ENCODE results near the gene TMEM200A.

The TMEM200A gene

DNA sequence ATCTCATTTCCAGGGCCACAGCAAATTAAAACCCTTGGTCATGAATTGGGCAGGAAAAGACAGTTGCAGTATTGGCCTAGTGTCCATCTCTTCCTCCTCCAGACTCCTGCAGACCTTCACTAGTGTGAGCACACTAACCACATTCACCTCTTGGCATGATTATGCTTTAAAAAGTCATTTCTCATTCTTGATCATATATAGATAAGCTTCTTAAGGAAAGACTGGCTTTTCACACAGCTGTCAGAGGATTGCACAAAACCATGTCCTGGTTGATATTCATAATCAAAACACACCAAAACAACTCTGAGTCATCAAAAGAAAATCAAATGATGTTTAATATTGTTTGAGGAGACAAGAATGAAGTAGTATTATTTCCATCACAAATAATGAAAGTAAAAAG, 52.1 kb downstream of the TMEM200A start:
- Histone ChIP-seq H3K27ac (no peak overlapping the region), H3K4me3 (no peak overlapping the region)

DNA sequence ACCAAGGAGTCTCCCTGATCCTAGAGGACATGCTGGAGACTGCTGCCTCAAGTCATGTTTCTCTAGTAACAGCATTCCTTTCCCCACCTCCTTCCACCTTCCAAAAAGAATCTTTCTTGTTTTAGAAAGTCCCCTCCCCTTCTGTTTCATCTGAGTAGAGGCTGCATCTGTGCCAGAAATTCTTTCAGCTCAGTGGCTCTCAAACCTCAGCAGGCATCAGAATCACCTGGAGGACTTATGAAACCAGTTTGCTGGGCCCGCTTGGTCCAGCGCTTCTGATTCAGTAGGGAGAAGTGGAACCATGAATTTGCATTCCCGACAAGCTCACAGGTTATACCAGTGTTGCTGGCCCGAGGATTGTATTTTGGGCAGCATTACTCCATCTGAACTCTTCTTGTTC, 55.1 kb downstream of the TMEM200A start:
- Histone ChIP-seq H3K4me3 (no peak overlapping the region), H3K27ac (no peak overlapping the region)

DNA sequence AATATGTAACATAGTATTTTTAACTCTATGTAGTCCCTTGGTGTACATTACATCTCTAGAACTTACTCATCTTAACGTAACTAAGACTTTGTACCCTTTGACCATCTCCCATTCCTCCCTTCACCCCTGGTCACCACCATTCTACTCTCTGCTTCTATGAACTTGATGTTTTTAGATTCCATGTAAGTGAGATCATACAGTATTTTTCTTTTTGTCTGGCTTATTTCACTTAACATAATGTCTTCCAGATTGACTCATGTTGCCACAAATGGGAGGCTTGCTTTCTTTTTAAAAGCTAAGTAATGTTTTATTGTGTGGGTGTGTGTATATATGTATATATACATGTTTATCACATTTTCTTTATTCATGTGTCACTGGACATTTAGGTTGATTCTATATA, 55.8 kb downstream of the TMEM200A start:
- Histone ChIP-seq H3K4me3 (no peak overlapping the region), H3K27ac (no peak overlapping the region)

DNA sequence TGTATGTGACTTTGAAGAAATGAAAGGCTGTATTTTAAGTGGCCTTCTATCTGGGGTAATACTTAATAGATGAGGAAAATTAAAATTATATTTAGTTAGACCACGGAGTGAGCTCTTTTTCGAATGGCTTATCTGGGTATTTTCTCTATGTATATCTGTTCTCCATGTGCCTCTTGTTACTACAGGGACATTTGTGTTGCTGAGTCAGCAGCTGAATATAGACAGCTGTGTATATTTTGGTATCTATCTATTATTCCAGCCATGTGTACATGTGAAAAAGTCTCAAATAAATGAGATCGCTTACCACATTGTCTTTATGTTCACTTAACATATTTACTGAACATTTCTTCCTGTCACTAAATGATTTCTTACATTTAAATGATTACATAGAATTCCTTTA, 57.2 kb downstream of the TMEM200A start:
- no peak overlapping the region for H3K27ac ChIP-seq
- H3K4me3 ChIP-seq = no peak overlapping the region

DNA sequence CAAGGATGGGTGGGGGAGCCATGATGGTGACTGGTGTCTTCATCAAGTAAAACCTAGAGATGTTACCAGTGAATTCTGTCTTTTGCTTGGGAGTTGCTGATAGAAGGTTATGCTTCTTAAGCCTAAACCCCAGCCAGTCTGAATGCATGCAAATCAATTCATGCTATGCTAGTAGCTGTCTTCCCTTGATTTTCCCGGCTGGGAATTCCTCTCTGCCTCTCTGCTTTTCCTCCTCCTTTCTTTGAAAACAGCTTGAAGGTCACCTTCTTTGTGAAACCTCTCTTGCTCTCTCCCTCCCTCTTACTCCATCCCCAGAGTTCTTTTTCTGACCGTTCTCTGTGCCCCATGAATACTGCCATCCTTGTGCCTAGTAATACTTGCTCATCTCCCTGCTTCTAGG, 58.9 kb downstream of the TMEM200A start:
- H3K4me3 ChIP-seq = no peak overlapping the region
- H3K27ac ChIP-seq = no peak overlapping the region

DNA sequence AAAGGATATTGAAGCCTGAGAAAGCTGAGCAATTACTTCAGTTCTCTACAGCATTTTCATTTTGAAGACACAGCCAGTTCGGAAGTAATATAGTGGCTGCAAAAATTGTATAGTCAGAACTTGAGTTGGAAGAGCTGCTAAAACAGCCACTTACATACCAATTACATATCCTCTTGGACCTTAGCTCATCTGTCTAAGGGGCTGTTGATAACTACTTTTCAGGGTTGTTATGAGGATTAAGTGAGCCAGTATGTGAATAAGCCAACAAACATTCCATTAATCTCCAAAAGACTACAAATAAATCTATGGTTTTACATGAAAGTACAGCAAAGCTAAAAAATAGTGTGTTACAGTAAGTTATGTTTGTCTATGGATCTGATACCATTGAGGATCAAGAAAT, 59.7 kb downstream of the TMEM200A start:
- H3K4me3 ChIP-seq = no peak overlapping the region

DNA sequence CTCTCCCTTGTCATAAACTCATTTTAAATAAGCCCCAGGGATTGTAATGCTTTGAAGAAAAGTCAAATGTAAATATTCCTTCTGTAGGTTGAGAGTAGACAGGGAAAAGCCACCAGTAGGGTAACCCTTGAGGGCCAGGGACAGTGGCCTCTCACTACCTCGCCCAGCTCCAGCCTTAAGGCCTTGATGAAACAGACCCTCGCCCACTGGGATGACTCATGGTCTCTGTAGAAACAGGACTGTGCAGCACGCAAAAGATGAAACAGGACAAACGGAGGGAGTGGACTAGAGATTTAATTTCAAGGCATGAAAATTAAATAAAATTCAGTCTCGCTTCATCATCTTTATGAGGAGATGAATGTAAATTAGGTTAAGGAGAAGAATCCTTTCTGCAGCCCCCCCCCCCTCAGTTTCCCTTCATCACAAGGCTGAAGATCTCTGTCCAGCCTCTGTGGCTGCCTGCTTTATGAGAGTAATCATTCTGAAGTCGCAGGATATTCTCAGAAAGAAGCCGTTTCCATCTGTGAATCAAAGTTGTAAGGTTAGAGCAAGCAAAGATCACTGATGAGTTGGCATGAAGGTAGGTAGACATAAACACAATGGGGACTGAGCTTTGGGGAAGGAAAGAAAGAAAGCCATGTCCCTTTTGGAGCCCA, 60.4 kb downstream of the TMEM200A start:
- Histone ChIP-seq H3K27ac (no peak overlapping the region), H3K4me3 (no peak overlapping the region)

More for the DNA sequence above, 59.7 kb downstream of the TMEM200A start:
- no peak overlapping the region for H3K27ac ChIP-seq

DNA sequence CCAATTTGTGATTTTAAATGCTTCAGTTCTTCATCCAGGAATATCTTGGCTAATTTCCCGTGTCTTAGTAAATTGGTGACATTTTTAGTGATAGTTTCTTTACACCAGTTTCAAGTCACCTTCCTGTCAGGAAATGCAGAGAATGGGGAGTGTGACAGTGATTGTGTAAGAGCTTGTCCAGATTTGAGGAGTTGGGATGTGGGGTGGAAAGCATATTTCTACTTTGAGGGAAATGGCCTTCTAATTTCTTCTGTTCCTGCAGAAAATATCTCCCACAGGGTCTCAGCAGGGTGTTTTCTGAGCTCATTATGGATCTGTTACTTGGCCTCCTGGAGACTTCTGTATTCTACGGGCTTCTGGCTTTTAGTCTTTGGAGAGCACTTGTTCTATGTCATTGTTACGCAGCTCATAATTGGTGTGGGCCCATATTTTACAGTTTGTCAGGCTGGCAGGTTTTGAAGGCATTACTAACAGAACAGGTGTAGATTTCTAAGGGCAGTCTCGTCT, 65.6 kb downstream of the TMEM200A start:
- Histone ChIP-seq H3K4me3 (no peak overlapping the region), H3K27ac (no peak overlapping the region)

DNA sequence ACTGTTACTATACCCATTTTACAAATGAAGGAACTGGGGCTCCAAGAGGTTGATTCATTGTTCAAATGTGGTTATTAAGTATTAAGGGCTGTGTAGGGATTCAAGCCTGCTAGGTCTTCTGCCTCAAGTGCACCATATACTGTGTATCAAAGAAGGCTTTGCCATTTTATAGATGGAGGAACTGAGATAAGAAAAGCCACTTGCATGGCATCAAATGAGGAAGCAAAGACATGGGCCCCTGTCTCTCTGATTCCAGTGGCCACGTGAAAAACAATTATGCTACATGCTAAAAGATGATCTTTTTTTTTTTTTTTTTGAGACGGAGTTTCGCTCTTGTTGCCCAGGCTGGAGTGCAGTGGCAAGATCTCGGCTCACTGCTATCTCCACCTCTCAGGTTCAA, 67.0 kb downstream of the TMEM200A start:
- Histone ChIP-seq H3K4me3 (no peak overlapping the region), H3K27ac (no peak overlapping the region)

DNA sequence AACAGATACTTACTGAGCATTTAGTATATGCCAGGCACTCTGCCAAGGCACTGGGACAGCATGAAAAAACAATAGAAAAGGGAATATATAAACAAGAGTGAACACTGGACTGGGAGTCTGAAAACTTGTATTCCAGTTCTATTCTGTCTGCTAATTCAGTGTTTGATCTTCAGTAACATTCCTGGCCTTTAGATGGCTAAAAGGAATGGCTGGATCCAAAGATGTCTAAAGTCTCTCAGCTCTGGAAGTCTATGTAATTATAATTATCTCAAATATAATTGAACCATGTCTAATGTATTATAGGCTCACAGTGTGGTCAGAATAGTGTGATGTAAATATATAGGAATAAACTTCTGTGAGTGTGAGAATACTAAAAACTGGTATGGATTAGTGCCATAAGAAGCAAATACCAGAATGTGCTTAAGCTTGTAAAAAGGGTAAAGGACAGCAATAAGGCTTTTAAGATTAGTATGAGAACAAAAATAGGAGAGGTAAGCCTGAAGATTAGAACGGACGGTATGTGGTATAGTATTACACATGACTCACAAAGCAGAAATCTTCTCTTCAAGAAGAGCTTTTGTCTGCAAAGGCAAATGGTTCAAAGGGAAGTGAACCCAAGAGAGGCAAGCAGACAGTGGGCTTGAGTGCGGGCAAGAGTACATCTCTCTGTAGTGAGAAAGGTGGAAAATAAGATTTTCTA, 68.5 kb downstream of the TMEM200A start:
- no peak overlapping the region for H3K4me3 ChIP-seq
- H3K27ac ChIP-seq = no peak overlapping the region

DNA sequence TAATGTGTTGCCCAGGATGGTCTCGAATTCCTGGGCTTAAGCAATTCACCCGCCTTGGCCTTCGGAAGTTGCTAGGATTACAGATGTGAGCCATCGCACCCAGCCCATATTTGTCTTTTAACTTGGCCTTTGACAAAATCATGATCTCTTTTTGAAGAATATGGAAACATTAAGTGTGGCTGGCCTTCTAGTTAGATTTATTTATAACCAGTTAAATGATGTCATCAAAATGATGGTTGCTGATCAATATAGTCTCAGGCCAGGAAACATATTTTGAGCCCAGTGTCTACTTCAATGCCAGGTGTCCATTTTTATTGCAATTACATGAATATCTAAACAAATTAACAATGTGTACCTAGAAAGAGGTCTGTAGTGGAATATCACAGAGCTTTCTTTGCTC, 69.4 kb downstream of the TMEM200A start:
- Histone ChIP-seq H3K4me3 (no peak overlapping the region), H3K27ac (no peak overlapping the region)

DNA sequence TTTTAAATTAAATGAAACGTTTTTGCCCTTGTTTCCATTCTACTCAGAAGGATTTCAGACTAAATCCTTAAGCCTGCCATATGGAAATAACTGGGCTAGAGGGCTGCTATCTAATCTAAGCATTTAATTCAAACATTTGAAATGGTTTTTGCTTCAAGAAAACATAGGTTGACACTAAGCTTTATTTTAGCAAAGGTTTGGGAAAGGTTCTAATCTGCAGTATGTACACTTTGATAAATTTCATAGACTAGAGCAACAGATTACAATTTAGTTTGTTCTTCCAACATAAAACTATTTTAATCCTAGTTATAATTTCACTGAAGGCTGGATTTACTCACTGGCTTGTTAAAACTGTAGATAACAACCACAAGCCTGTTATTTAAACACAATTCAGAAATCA, 72.1 kb downstream of the TMEM200A start:
- no peak overlapping the region for H3K27ac ChIP-seq

DNA sequence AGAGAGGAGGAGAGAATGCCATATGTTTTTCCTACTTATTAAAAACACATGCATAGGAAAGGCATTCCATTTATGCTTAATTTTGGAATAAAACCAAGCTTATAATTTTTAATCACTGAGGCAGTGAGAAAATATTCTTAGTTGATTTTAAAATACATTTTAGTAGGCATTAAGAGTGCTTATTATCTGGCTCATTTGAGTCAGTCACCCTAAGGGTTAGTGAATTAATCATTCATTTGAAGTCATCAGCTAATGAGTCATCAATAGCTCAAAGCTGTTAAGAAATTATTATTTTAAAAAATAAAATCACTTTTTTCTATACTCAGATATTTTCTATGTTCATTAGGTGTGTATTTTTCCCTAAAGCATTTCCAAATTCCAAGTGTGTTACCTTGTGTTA, 81.6 kb downstream of the TMEM200A start:
- Histone ChIP-seq H3K4me3 (no peak overlapping the region), H3K27ac (no peak overlapping the region)

More for the DNA sequence above, 72.1 kb downstream of the TMEM200A start:
- H3K4me3 ChIP-seq = no peak overlapping the region

DNA sequence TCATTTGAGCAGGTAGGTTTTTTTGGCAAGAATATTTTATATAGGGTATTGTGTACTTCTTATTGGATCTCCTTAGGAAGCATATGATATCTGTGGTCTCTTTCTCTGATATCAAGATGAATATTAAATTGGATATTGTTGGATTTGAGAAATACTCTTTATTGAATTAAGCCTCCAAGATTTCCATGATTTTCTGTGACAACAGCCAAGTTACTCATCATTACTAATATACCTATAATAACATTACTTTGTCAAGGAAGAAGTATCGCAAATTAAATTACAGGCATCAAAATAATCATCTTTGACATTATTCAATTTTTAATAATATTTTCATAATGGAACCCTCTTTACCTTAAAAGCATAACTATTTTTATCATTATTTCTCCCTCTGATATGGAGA, 86.5 kb downstream of the TMEM200A start:
- no peak overlapping the region for H3K4me3 ChIP-seq
- H3K27ac ChIP-seq = no peak overlapping the region

DNA sequence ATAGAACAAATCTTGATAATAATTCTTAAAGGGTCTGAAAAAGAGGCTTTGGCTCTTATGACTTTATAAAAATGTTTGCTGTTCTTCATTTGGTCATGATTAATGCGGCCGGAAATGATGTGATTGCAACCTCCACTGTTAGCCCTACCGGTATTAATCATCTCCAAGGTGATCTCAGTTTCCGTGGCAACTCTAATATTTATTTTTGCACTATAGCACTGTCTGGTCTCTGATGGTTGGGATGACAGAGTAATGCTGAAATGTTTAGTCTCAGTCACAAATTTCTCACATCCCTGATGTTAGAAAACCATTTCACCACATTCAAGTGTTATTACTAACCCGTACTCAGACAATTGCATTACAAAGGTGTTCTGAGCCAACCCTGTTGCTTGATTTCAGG, 87.4 kb downstream of the TMEM200A start:
- Histone ChIP-seq H3K27ac (no peak overlapping the region), H3K4me3 (no peak overlapping the region)

DNA sequence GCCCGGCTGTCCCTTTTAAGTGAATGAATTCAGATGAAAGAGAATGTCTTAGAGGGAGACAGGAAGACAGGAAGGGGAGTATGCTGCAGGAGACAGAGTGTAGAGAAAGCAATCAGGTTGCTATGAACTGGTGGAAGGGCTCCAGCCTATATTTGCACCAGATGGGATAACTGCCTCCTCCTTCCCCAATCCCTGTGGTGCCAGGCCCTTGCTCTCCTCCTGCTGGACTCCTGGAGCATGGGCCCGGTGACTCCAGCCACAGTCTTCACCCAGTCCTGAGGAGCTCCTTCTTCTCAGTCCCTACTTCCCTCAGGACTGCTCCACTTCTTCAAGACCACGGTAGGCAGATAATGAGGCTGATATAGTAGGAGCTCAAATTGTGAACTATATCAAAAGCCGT, 91.8 kb downstream of the TMEM200A start:
- H3K27ac ChIP-seq = no peak overlapping the region

DNA sequence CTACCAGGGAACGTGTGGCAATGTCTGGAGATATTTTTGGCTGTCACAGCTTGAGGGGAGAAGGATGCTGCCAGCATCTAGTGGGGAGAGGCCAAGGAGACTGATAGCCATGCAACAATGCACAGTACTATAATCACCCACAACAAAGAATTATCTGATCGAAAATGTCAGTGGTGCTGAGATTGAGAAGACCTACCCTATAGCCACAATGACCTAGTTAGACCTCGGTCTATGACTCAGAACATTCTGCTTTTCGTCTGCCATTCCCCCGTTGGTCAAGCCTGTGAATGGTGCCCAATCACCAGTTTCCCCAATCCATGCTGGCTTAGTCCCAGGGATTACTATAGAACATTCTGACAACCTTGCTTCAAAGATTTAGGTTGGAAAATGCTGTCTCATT, 93.5 kb downstream of the TMEM200A start:
- Histone ChIP-seq H3K4me3 (no peak overlapping the region), H3K27ac (no peak overlapping the region)

More for the DNA sequence above, 91.8 kb downstream of the TMEM200A start:
- no peak overlapping the region for H3K4me3 ChIP-seq

DNA sequence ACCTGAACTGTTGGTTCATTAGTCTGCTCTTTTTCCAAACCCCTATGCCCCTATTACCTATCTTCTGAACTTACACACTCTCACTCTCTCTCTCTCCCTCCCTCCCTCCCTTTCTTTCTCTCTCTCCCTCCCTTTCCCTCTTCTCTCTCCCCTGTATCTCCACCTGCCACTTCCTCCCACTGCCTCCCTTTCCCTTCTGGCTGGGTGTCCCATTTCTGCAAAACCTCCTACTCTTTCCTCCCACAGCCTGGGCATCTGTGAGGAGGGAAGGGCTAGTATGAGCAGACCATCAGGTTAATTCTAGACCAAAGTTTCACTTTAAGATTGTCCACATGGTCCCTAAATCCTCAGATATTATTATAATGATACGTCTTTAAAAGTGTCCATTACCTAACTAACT, 95.1 kb downstream of the TMEM200A start:
- Histone ChIP-seq H3K4me3 (no peak overlapping the region), H3K27ac (no peak overlapping the region)

DNA sequence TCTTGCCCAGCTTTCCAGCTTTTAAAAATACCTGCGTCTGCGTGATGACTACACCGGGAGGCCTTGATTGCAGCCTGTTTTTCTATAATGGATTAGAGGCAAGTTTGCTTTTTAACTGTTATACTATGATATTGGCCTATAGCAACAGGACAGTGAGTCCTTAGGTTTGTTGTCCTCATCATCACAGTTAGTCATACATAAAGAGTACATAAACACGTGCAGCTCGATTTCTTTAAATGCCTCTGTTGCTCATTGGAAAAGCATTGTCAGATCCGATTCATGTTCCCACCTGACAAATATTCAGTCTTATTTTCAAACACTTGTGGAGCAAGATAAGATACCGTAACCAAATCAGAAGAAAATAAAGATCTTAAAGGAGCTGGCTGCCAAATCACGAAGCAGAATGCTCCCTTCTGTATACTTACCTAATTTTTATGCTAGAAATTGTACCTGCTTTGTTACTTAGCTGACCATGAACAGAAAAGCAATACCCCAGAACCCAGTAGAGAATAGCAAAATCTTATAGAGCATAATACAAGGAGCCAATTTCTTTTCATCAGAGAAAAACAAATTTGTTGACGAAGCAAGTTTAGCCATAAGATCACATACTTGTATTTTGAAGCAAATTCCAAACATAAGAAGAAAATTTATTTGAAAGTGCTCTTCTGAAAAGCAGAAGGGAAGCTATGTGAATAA, 100.4 kb downstream of the TMEM200A start:
- no peak overlapping the region for H3K4me3 ChIP-seq
- H3K27ac ChIP-seq = no peak overlapping the region

DNA sequence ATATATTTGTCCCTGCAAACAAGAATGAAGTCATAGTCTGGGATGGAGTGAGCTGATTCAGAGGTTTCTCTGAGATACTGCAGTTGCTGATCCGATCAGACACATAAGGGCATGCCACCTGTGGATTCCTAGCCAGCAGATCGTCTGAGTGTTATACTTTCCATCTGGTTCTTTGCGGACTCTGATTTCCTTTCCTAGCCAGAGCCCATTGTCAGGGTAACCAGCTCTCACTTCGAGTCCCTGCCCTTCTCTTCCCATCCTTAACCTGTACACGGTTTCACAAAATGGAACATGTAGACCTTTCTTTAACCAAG, 100.9 kb downstream of the TMEM200A start:
- Histone ChIP-seq H3K27ac (no peak overlapping the region), H3K4me3 (no peak overlapping the region)
